Caco-2 (cell line): ENCODE measurements around the gene ZFHX3. TPM values are rescaled to one million over a fixed set of nuclear protein-coding genes. Genes with fewer than 3 reads are reported as not detected.

ENCODE experiments used
- BruUV-seq: library from RNA; stranded (reverse); fragments of 400-500 nt; replicated peaks from 2 replicates; lab custom pipeline; 2021; lab: Mats Ljungman, UMichigan
- CTCF ChIA-PET: fragments of 300-600 bp; sonication (Branson Sonifier 250); formaldehyde crosslinking; loops from one replicate; lab custom pipeline; 2022; ENCODE audit warnings: antibody characterized with exemption; lab: Charles Lee
- POLR2A ChIA-PET: fragments of 300-600 bp; sonication (Branson Sonifier 250); formaldehyde crosslinking; loops from one replicate; lab custom pipeline; 2022; ENCODE audit warnings: antibody characterized with exemption; lab: Charles Lee
- DNase-seq, 2 experiments: peaks; one replicate each; pipeline versions ENCODE4 v3.0.0 to v3.0.0-alpha.2; 2020 to 2022
- H3K27me3 ChIP-seq: replicated peaks from 2 replicates; pipeline ENCODE4 v1.6.0; 2011; ENCODE audit warnings: low read length; ENCODE audit not compliant: control insufficient read depth, insufficient read depth
- H3K36me3 ChIP-seq: 2 replicates; pipeline ENCODE4 v1.5.1; 2011; ENCODE audit warnings: low read length; ENCODE audit not compliant: control insufficient read depth, insufficient read depth
- H3K4me1 ChIP-seq: fragments of 250-450 bp; sonication (Bioruptor Pico); 2 replicates; pipeline ENCODE4 v1.5.1; 2020; ENCODE audit warnings: mild to moderate bottlenecking
- H3K4me3 ChIP-seq: 2 replicates; pipeline ENCODE4 v1.5.1; 2011; ENCODE audit warnings: low read depth, mild to moderate bottlenecking, control low read depth, low read length
- H3K9me3 ChIP-seq: fragments of 250-450 bp; sonication (Bioruptor Pico); 2 replicates; pipeline ENCODE4 v1.5.1; 2020; ENCODE audit warnings: mild to moderate bottlenecking, moderate library complexity
- H3K27ac Mint-ChIP-seq: one replicate; pipeline ENCODE4 v1.8.0; 2022; ENCODE audit warnings: mixed read lengths; ENCODE audit not compliant: unreplicated experiment
- H3K27me3 Mint-ChIP-seq: one replicate; pipeline ENCODE4 v1.8.0; 2022; ENCODE audit warnings: mixed read lengths; ENCODE audit not compliant: insufficient read depth, unreplicated experiment
- H3K36me3 Mint-ChIP-seq: one replicate; pipeline ENCODE4 v1.8.0; 2022; ENCODE audit warnings: mild to moderate bottlenecking, mixed read lengths; ENCODE audit not compliant: insufficient read depth, unreplicated experiment
- H3K4me1 Mint-ChIP-seq: one replicate; pipeline ENCODE4 v1.8.0; 2022; ENCODE audit warnings: low read depth, mixed read lengths; ENCODE audit not compliant: unreplicated experiment
- H3K4me3 Mint-ChIP-seq: one replicate; pipeline ENCODE4 v1.8.0; 2022; ENCODE audit warnings: mild to moderate bottlenecking, moderate library complexity, mixed read lengths; ENCODE audit not compliant: unreplicated experiment
- H3K9me3 Mint-ChIP-seq: one replicate; pipeline ENCODE4 v1.8.0; 2022; ENCODE audit warnings: mixed read lengths; ENCODE audit not compliant: unreplicated experiment
- intact Hi-C: fragments of 100-400 bp; cut with micrococcal nuclease; formaldehyde crosslinking; loops from one replicate; pipeline ENCODE4 v1.10.0; 2022; ENCODE audit not compliant: unreplicated experiment
- total RNA-seq: library from RNA; stranded (reverse); gene quantifications from 2 replicates; pipeline ENCODE4 v1.2.3, GENCODE V29; 2022
- TF ChIP-seq, protein P1 (sequence below), 2 experiments: fragments of 200-600 bp in 1 of 2; IDR thresholded peaks; 1 replicate in 1 of 2; 2 replicates in 1 of 2; pipeline versions ENCODE4 v1.5.1 to v1.8.0; 2011 to 2022; ENCODE audit warnings: antibody characterized with exemption in 1 of 2, control low read depth in 1 of 2, inconsistent platforms in 1 of 2, low read depth in 1 of 2, low read length in 1 of 2, mild to moderate bottlenecking in 1 of 2, moderate library complexity in 1 of 2; ENCODE audit not compliant: insufficient read depth in 1 of 2, severe bottlenecking in 1 of 2, unreplicated experiment in 1 of 2

ZFHX3 gene
- total RNA-seq, 1 experiment from 2014 or later, result 39.9 TPM

DNA sequence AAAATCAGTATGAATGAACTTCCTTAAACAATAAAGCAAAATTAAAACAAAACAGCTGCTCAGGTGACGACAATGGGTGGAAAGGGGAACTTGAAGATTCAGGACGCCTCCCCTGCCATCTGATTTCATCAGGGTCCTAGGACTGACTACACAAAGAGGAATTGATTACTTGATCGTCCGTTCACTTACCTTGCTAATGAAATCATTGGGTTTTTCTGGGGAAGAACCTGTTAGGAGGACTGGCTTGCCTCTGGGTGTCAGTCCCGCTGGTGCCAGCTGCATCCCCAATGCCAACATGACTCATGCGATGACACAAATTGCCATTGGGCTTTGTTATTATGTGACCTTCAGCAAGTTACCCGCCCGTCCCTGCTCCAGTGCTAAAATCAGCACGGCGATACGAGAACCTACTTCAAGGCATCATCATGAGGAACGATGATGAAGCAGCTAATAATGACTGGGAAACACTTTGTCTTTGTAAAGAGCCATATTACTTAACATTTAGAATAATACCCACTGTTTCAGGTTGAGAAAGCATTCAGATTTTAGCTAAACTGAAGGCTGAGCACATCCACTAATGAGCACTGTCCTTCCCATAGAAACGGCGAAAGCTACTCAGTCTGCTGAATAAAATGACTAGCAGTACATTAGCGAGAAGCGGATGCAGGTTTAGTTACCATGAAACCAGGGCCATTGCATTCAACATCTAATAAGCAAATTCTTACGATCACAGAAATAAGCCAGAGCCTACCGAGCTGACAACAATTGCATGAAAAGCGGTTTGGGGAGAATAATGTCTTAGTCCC, 139.4 kb downstream of the ZFHX3 start:
- Mint-ChIP-seq H3K4me3 (no peak overlapping the region), H3K36me3 (no peaks in the 10 kb centered on the region), H3K27me3 (no peaks in the 10 kb centered on the region), H3K4me1 (peaks cover 14% of the 10 kb centered on the region), H3K9me3 (no peaks in the 10 kb centered on the region), H3K27ac (no peak overlapping the region)
- Histone ChIP-seq H3K9me3 (no peaks in the 10 kb centered on the region), H3K27me3 (no peaks in the 10 kb centered on the region), H3K4me1 (peaks cover 2% of the 10 kb centered on the region), H3K36me3 (no peaks in the 10 kb centered on the region), H3K4me3 (no peak overlapping the region)
- intact Hi-C loops, result no loop called here
- BruUV-seq, result no TSS peak
- CTCF ChIA-PET, result no interaction called here
- TF ChIP-seq, protein P1, sequence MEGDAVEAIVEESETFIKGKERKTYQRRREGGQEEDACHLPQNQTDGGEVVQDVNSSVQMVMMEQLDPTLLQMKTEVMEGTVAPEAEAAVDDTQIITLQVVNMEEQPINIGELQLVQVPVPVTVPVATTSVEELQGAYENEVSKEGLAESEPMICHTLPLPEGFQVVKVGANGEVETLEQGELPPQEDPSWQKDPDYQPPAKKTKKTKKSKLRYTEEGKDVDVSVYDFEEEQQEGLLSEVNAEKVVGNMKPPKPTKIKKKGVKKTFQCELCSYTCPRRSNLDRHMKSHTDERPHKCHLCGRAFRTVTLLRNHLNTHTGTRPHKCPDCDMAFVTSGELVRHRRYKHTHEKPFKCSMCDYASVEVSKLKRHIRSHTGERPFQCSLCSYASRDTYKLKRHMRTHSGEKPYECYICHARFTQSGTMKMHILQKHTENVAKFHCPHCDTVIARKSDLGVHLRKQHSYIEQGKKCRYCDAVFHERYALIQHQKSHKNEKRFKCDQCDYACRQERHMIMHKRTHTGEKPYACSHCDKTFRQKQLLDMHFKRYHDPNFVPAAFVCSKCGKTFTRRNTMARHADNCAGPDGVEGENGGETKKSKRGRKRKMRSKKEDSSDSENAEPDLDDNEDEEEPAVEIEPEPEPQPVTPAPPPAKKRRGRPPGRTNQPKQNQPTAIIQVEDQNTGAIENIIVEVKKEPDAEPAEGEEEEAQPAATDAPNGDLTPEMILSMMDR (IDR thresholded peaks at IDR 0.05; ENCODE audit: insufficient read depth in 1 of 2, low read depth in 1 of 2, low read length in 1 of 2, severe bottlenecking in 1 of 2, unreplicated experiment in 1 of 2), result no peak
- DNase-seq, result no peak
- POLR2A ChIA-PET, result no interaction called here

DNA sequence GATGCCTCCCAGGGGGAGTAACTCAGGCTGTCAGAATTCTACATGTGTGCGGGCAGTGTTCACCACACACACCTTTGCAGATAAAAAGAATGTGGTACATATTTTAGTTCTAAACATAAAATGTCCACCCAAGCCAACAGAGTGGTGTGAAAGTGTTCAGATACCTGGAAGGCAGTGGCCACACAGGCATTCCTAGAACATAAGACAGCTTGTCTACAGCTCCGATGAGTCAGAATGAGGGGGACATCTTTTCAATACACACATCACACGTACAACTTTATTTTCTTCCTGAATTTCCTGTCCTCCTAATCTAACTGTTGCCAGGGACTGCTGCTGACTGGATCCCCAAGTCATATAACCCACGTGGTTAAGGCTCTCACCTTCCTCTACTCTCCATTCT, 142.3 kb downstream of the ZFHX3 start:
- H3K4me3 Mint-ChIP-seq, result no peak overlapping the region
- DNase-seq, result no peak
- TF ChIP-seq, protein P1 (IDR thresholded peaks at IDR 0.05; ENCODE audit: insufficient read depth in 1 of 2, low read depth in 1 of 2, low read length in 1 of 2, severe bottlenecking in 1 of 2, unreplicated experiment in 1 of 2), result no peak
- BruUV-seq, result no TSS peak
- CTCF ChIA-PET, result no interaction called here
- intact Hi-C loops, result no loop called here
- peaks cover 9% of the 10 kb centered on the region for H3K4me1 Mint-ChIP-seq
- peaks cover 1% of the 10 kb centered on the region; the same call in 1 of the 2 replicates for H3K36me3 ChIP-seq
- no peak overlapping the region for H3K4me3 ChIP-seq
- H3K27me3 ChIP-seq, result no peaks in the 10 kb centered on the region
- H3K9me3 ChIP-seq, result no peaks in the 10 kb centered on the region
- H3K36me3 Mint-ChIP-seq, result peaks cover 7% of the 10 kb centered on the region
- no peaks in the 10 kb centered on the region for H3K9me3 Mint-ChIP-seq
- no peaks in the 10 kb centered on the region for H3K4me1 ChIP-seq
- POLR2A ChIA-PET, result no interaction called here
- no peaks in the 10 kb centered on the region for H3K27me3 Mint-ChIP-seq
- no peak overlapping the region for H3K27ac Mint-ChIP-seq

DNA sequence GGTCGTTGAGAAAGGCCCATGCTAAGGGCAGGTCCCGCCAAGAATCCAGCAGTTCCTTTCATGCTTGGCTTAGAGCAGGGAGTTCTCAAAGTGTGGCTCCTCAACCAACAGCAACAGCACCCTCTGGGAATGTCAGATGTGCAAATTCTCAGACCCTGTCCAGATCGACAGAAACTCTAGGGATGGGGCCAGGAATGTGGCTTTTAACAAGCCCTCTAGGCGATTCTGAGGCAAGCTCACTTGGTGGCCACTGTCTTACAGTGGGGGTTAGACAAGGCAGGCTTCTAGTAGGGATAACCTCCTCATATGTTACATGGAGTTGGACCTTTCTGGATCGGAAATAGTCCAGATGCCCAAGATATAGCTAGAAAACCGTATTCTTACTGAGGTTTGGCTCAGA, 144.8 kb downstream of the ZFHX3 start:
- intact Hi-C loops, result no loop called here
- ChIA-PET CTCF (interaction anchor here (1.1 kb wide), 1 partner anchor 71 kb away, joined by 3 read pairs; no protein-coding TSS in a partner anchor), POLR2A (no interaction called here)
- no peaks in the 10 kb centered on the region for H3K27me3 Mint-ChIP-seq
- TF ChIP-seq, protein P1 (IDR thresholded peaks at IDR 0.05; ENCODE audit: insufficient read depth in 1 of 2, low read depth in 1 of 2, low read length in 1 of 2, severe bottlenecking in 1 of 2, unreplicated experiment in 1 of 2), result no peak
- Histone ChIP-seq H3K9me3 (no peaks in the 10 kb centered on the region), H3K36me3 (peaks cover 1% of the 10 kb centered on the region; the same call in 1 of the 2 replicates), H3K4me1 (no peaks in the 10 kb centered on the region; the same call in 1 of the 2 replicates), H3K4me3 (no peak overlapping the region), H3K27me3 (no peaks in the 10 kb centered on the region)
- DNase-seq, result no peak
- H3K27ac Mint-ChIP-seq, result no peak overlapping the region
- H3K36me3 Mint-ChIP-seq, result peaks cover 25% of the 10 kb centered on the region
- H3K4me3 Mint-ChIP-seq, result no peak overlapping the region
- peaks cover 22% of the 10 kb centered on the region for H3K4me1 Mint-ChIP-seq
- no TSS peak for BruUV-seq
- no peaks in the 10 kb centered on the region for H3K9me3 Mint-ChIP-seq
